K562 (cell line): ENCODE measurements around the gene LINGO3. TPM values are rescaled to one million over a fixed set of nuclear protein-coding genes. Genes with fewer than 3 reads are reported as not detected.
A peak's percentile ranks its signal among the peaks of the same experiment; 100 is the strongest.

Source experiments
- BCOR ChIP-seq: fragments of 450-650 bp; IDR thresholded peaks from 2 replicates; pipeline ENCODE4 v1.6.1; 2016
- BRD9 ChIP-seq: fragments of 450-650 bp; IDR thresholded peaks from 2 replicates; pipeline ENCODE4 v1.6.1; 2018; ENCODE audit warnings: low read depth; ENCODE audit not compliant: partially characterized antibody
- ERF ChIP-seq: fragments of 450-650 bp; formaldehyde crosslinking; IDR thresholded peaks from 2 replicates; pipeline ENCODE4 v1.4.0; 2020; ENCODE audit warnings: mild to moderate bottlenecking, mixed read lengths
- EZH2 ChIP-seq: IDR thresholded peaks from 2 replicates; pipeline ENCODE4 v1.6.1; 2012; ENCODE audit warnings: low read depth, mild to moderate bottlenecking, inconsistent platforms, low read length, borderline replicate concordance
- FIP1L1 ChIP-seq: fragments of 200-400 bp; formaldehyde crosslinking; IDR thresholded peaks from 2 replicates; pipeline ENCODE4 v1.6.1; 2018; ENCODE audit warnings: mild to moderate bottlenecking, low read depth, low read length; ENCODE audit not compliant: poor library complexity, severe bottlenecking
- JUN ChIP-seq, 2 experiments: sonication (generic) in 1 of 2; formaldehyde crosslinking in 1 of 2; IDR thresholded peaks; 2 replicates each; pipeline versions ENCODE4 v1.6.1 to v1.8.0; 2012 to 2022; ENCODE audit warnings: borderline replicate concordance in 2 of 2, mild to moderate bottlenecking in 2 of 2, improper control_type of control experiment in 1 of 2, low read depth in 1 of 2, low read length in 1 of 2, missing genetic modification reagents in 1 of 2
- JUNB ChIP-seq: fragments of 450-650 bp; formaldehyde crosslinking; conservative IDR thresholded peaks from 2 replicates; pipeline ENCODE4 v1.4.0; 2020; ENCODE audit warnings: mild to moderate bottlenecking
- MAFK ChIP-seq: IDR thresholded peaks from 2 replicates; pipeline ENCODE4 v1.6.1; 2011; ENCODE audit warnings: low read length, improper control_type of control experiment
- MED1 ChIP-seq: sonication (generic); formaldehyde crosslinking; IDR thresholded peaks from 2 replicates; pipeline ENCODE4 v1.8.1; 2023; ENCODE audit warnings: missing genetic modification reagents, borderline replicate concordance
- NR1H2 ChIP-seq: sonication (generic); formaldehyde crosslinking; IDR thresholded peaks from 2 replicates; pipeline ENCODE4 v1.4.0; 2020; ENCODE audit warnings: mild to moderate bottlenecking, missing genetic modification reagents
- RBFOX2 ChIP-seq: fragments of 200-400 bp; formaldehyde crosslinking; IDR thresholded peaks from 2 replicates; pipeline ENCODE4 v1.6.1; 2017; ENCODE audit warnings: low read depth, mild to moderate bottlenecking, low read length, moderate library complexity
- ZNF134 ChIP-seq: fragments of 250-450 bp; sonication (Bioruptor Pico); conservative IDR thresholded peaks from 2 replicates; pipeline ENCODE4 v1.4.0; 2020
- ZNF23 ChIP-seq: fragments of 250-450 bp; sonication (Bioruptor Pico); IDR thresholded peaks from 2 replicates; pipeline ENCODE4 v1.4.0; 2020; ENCODE audit warnings: mild to moderate bottlenecking
- ZNF644 ChIP-seq: fragments of 200-800 bp; sonication (Bioruptor generic); IDR thresholded peaks from 2 replicates; pipeline ENCODE4 v1.6.1; 2016; ENCODE audit warnings: low read depth, missing genetic modification characterization, missing compliant biosample characterization
- ZNF707 ChIP-seq: fragments of 250-450 bp; sonication (Bioruptor Pico); conservative IDR thresholded peaks from 2 replicates; pipeline ENCODE4 v1.8.0; 2022; ENCODE audit warnings: inconsistent platforms, mild to moderate bottlenecking, moderate library complexity
- polyA plus RNA-seq, 8 experiments: library from polyadenylated mRNA; depleted of rRNA in 4 of 8; stranded (reverse) in 5 of 8; unstranded in 3 of 8; fragments of >200 nt; fragmentation: Nextera tagmentation in 2 of 8; fragmentation: Illumina TruSeq in 1 of 8; extraction: Ambion mirVana in 2 of 8; extraction: Trizol in 1 of 8; gene quantifications; 2 replicates each; pipeline versions ENCODE4 v1.2.1 to v1.2.3, GENCODE V29; 2011 to 2014; ENCODE audit warnings: inconsistent platforms in 1 of 8, missing spikeins in 1 of 8
- total RNA-seq, 7 experiments: library from RNA; depleted of rRNA in 6 of 7; stranded (reverse); fragments of >200 nt in 6 of 7; fragmentation: Illumina TruSeq in 2 of 7; extraction: Trizol in 2 of 7; gene quantifications; 2 replicates each; pipeline versions ENCODE4 v1.2.1 to v1.2.3, GENCODE V29; 2011 to 2021; ENCODE audit warnings: low replicate concordance in 1 of 7
- TF ChIP-seq, protein P1 (sequence below): sonication (generic); formaldehyde crosslinking; IDR thresholded peaks from 2 replicates; pipeline ENCODE4 v1.9.0; 2022; ENCODE audit warnings: mild to moderate bottlenecking, missing genetic modification reagents
- TF ChIP-seq, protein P2 (sequence below): fragments of 250-450 bp; sonication (Bioruptor Pico); IDR thresholded peaks from 2 replicates; pipeline ENCODE4 v1.8.0; 2022; ENCODE audit warnings: moderate library complexity, mild to moderate bottlenecking, inconsistent platforms
- TF ChIP-seq, protein P3 (sequence below): fragments of 250-450 bp; sonication (Bioruptor Pico); IDR thresholded peaks from 2 replicates; pipeline ENCODE4 v1.5.0; 2021; ENCODE audit warnings: mild to moderate bottlenecking, moderate library complexity
- TF ChIP-seq, protein P4 (sequence below): fragments of 250-450 bp; sonication (Bioruptor Pico); IDR thresholded peaks from 2 replicates; pipeline ENCODE4 v1.4.0; 2020; ENCODE audit warnings: mild to moderate bottlenecking, moderate library complexity, borderline replicate concordance

The LINGO3 gene
- total and polyA plus RNA-seq, 9 of the 15 experiments (the other 6 are each of a cell fraction or from before 2014, with no cell fraction given), result 0.03 to 0.05 (median 0.03) TPM; not detected in 6

DNA sequence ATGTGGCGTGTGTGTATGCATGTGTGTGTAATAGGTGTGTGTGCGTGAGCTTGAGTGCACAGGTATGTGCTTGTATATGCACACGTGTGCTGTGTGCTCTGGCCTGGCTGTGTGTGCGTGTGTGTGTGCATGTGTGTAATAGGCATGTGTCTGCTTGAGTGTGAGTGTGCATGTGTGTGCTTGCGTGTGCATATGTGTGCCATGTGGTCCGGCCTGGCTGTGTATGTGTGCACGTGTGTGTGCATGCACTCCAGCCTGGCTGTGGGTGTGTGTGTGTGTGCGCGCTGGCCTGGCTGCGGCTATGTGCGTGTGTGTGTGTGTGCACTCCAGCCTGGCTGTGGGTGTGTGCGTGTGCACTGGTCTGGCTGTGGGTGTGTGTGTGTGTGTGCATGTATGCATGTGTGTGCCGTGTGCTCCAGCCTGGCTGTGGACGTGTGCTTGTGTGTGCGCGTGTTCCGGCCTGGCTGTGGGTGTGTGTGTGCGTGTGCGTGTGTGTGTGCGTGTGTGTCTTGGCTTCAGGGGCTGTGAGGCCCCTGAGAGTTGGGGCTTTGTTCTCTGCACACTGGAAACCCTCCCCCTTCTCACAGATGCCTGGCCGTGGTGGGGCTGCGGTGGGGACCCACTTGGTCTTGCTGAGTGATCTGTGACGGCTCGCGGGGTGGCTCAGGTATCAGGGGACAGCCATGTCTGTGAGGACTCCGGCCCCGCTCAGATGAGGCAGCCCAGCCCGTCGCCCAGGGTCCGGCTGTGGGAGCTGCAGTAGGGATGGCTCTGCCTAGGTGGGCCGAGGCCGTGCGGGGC, 28.8 kb upstream of the LINGO3 start (continued):
- TF ChIP-seq, protein P1, sequence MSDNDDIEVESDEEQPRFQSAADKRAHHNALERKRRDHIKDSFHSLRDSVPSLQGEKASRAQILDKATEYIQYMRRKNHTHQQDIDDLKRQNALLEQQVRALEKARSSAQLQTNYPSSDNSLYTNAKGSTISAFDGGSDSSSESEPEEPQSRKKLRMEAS (CRISPR knock-in tag), result 0 out of 2 replicates have a peak, but pooled peaks have one; percentile 9
- peak; percentile 46; the same call in 1 of the 2 replicates for TF ChIP-seq MED1
- TF ChIP-seq BRD9, result no peak
- TF ChIP-seq JUNB (CRISPR knock-in tag), result no peak
- TF ChIP-seq, protein P2, sequence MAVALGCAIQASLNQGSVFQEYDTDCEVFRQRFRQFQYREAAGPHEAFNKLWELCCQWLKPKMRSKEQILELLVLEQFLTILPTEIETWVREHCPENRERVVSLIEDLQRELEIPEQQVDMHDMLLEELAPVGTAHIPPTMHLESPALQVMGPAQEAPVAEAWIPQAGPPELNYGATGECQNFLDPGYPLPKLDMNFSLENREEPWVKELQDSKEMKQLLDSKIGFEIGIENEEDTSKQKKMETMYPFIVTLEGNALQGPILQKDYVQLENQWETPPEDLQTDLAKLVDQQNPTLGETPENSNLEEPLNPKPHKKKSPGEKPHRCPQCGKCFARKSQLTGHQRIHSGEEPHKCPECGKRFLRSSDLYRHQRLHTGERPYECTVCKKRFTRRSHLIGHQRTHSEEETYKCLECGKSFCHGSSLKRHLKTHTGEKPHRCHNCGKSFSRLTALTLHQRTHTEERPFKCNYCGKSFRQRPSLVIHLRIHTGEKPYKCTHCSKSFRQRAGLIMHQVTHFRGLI (CRISPR knock-in tag), result no peak
- TF ChIP-seq, protein P3, sequence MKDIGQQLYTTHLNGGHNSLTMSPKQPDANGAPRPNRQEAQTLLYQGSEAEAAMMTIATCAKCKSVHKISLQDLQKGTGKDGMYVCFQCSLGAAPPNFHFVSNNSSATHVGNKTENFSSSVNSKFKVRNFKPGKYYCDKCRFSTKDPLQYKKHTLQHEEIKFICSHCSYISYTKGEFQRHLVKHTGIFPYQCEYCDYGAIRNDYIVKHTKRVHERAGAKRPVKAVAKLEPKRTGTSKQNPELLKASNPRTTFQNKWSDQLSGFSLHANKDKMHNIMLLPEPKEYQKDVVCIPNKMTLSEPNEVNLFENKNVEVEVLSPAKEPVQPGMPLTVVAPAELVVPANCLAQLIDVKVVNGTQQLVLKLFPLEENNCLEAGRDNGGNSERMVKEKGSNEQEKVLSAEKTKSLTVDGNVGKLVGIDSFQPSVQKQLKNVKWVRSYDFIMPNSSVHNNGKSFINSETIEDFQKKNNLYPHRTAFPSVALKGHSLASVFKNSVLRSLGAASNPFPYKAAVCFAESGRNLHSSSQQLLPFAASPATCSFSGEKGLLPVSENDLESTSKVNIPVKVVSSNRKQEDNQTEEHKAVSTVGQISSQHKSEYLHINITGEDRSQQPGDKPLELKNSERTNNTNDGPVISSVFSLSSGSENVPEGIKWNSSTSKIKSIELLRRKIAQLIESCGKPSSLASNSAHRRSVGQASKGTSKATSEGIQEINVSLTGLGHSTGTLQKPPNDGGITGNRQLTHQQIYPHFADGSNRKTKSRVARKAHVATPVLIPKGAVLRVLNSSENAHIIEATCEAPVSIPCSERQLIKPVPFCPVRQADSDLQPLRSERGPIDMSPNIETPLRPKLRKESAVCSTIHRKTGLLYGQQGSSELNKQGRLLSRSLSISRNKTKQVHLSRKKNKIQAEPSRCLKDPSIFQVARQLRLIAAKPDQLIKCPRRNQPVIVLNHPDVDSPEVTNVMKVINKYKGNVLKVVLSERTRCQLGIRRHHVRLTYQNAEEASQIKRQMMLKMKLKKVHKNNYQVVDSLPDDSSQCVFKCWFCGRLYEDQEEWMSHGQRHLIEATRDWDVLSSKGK (CRISPR knock-in tag), result no peak
- TF ChIP-seq MAFK, result no peak
- no peak for TF ChIP-seq NR1H2 (CRISPR knock-in tag)
- no peak for TF ChIP-seq ZNF23 (CRISPR knock-in tag)
- TF ChIP-seq ERF (CRISPR knock-in tag), result no peak
- TF ChIP-seq RBFOX2, result 0 out of 2 replicates have a peak, but pooled peaks have one; percentile 11
- TF ChIP-seq ZNF134, result no peak
- TF ChIP-seq ZNF644 (tag), result no peak
- TF ChIP-seq BCOR, result no peak
- no peak for TF ChIP-seq ZNF707 (CRISPR knock-in tag)
- TF ChIP-seq, protein P4, sequence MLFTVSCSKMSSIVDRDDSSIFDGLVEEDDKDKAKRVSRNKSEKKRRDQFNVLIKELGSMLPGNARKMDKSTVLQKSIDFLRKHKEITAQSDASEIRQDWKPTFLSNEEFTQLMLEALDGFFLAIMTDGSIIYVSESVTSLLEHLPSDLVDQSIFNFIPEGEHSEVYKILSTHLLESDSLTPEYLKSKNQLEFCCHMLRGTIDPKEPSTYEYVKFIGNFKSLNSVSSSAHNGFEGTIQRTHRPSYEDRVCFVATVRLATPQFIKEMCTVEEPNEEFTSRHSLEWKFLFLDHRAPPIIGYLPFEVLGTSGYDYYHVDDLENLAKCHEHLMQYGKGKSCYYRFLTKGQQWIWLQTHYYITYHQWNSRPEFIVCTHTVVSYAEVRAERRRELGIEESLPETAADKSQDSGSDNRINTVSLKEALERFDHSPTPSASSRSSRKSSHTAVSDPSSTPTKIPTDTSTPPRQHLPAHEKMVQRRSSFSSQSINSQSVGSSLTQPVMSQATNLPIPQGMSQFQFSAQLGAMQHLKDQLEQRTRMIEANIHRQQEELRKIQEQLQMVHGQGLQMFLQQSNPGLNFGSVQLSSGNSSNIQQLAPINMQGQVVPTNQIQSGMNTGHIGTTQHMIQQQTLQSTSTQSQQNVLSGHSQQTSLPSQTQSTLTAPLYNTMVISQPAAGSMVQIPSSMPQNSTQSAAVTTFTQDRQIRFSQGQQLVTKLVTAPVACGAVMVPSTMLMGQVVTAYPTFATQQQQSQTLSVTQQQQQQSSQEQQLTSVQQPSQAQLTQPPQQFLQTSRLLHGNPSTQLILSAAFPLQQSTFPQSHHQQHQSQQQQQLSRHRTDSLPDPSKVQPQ, result no peak
- no peak for TF ChIP-seq JUN (IDR thresholded peaks at IDR 0.05; ENCODE audit: borderline replicate concordance, low read depth, low read length)
- TF ChIP-seq JUN (CRISPR knock-in tag; IDR thresholded peaks at IDR 0.05; ENCODE audit: borderline replicate concordance), result no peak
- no peak for TF ChIP-seq EZH2
- TF ChIP-seq FIP1L1, result no peak
